Activated CD4-positive, alpha-beta T cell treated with anti-CD3 and anti-CD28 coated beads, Interleukin-2, Interleukin-4, amounts not matched to agents 100 ng/mL and 50 ng/mL, durations not matched to agents 16 hours and 8 hours (primary cell): ENCODE data around the gene CASQ2.

Experiments used
- DNase-seq: peaks from one replicate; pipeline ENCODE4 v3.0.0-alpha.2; 2020; ENCODE audit warnings: low spot score

Gene CASQ2

GRCh38 chr1:115665319-115666096 is 103.0 kb downstream of the CASQ2 start:
- DNase-seq, result no peak

DNA sequence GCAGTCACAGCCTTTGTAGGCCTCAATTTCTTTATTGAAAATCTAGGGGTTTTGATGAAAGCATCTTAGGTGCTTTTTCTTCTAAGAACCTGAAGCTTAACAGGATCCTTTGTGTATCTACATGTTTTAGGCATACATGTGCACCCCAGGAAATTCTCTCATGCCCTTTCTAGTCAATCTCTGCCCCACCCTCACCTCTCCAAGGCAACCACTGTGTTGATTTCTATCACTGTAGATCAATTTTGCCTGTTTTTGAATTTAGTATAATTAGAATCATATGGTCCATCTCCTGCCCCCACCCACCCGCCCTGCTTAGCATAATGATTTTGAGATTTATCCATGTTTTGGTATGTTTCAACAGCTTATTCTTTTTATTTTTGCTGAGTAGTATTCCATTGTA is 107.4 kb downstream of the CASQ2 start:
- DNase-seq, result no peak

GRCh38 chr1:115660151-115660550 is 108.4 kb downstream of the CASQ2 start:
- no peak for DNase-seq

DNA sequence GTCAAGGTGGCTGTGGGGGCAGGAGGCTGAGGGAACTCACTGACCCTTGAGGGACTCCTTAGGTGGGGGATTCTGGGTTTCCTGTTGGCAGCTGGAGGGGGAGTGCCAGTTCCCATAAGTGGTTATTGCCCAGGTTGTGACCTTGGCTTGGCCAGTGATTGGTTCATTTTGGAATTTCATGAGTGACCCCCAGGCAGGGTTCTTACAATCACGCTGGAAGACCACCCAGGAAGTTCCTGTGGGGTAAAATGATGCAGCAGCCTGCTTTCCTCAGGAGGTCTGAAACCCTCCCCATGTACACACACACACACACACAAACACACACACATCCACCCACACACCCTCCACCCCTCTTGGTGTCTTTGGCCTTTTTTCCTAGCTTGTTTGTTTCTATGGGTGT is 109.9 kb downstream of the CASQ2 start:
- DNase-seq, result no peak

- DNase-seq, result no peak
Measured at GRCh38 chr1:115656461-115657077, 111.9 kb downstream of the CASQ2 start.

DNA sequence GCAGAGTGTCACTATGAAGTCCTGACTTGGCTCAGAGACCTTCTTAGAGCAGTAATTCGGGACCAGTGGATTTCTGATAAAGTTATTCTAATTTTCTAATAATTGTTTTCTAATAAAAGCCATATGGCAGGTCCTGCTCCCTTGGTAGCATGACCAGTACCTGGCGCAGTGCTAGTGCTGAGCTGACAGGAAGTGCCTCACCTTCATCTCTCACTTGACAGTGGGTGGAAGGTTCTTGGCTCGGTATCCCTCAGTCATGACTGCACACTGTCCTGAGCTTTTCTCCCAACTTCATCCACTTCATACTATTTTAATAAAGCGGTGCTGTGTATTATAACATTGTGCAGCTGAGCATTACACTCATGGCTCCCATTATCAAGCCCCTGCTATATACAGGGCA is 112.6 kb downstream of the CASQ2 start:
- no peak for DNase-seq

DNA sequence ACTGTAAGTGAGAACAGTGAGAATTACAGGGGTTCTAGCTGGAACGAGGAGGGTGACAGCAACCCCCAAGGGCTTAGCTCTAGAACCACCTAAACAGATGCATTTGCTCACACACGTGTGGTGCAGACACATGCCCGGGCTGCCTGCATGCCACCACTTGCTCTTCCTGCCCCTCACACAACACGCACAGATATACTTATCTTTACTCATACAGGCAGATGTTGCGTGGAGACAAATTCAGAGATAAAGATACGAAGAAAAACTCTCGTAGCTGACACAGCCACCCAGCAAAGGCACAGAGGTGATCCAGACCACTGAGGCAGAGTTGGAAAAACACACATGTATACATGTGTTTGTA is 113.2 kb downstream of the CASQ2 start:
- no peak for DNase-seq

- DNase-seq, result no peak
Measured at GRCh38 chr1:115654663-115655305, 113.7 kb downstream of the CASQ2 start.

DNA sequence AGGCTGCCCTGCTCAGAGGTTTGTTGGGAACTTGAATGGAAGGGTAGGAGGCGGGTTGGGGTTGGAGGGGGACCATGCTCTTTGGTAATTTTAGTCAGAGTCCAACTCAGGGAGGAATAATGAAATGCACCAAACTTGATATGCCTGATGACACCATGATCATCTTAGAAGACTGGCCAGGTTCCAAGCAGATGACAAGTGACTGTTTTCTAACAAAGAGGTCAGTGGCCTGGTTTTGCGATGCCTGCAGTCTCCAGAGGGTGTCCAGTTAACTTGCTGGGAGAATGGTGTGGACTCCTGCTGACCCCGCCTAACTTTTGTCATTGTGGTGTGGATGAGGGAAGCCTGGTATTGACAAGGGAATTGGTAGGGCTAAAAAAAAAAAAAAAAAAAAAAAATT is 114.4 kb downstream of the CASQ2 start:
- DNase-seq, result no peak

DNA sequence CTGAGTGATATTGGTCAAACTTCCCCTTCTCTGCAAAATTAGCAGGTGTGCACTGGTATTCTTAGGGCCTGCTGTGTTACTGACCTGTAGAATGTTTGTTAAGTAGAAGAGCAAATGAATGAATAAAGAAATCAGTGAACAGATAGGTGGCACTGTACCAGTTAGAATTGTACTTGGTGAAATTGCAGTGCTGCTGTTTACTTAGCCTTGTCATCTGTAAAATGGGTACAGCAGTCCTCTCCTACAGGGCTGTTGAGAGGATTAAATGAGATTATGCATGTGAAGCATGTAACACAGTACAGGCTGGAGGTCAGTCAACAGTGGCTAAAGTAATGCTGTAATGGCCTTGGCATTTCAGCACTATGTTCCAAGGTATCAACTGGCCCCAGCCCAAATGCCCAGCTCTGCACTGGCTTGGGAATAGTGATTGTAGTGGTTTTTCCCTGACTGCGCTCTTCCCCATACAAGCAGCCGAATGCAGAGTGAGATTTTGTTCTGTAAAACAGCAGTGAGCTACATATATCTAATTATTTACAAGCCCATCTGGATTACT is 116.2 kb downstream of the CASQ2 start:
- no peak for DNase-seq

- no peak for DNase-seq
Measured at GRCh38 chr1:115651391-115651790, 117.1 kb downstream of the CASQ2 start.

DNA sequence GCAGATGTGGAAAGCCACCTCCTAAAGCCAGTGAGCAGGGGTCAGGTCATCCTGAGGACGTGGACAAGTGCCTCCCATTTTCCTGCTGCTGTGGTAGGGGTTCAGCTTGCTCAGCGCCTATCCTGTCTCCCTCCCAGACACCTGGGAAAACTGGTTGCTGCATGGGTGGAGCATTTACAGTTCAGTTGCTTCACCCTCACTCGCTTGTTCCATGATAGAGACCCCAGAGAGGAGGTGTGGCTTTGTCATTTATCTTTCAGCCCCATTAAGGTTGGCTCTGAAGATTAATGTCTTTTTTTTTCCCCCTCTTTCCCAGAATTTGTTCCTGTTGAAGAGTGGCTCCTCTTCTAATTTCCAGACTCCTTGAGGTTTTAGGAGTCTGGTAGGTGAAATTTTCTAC is 117.6 kb downstream of the CASQ2 start:
- no peak for DNase-seq
